ENCODE results near the gene KLK8.

KLK8 gene

DNA sequence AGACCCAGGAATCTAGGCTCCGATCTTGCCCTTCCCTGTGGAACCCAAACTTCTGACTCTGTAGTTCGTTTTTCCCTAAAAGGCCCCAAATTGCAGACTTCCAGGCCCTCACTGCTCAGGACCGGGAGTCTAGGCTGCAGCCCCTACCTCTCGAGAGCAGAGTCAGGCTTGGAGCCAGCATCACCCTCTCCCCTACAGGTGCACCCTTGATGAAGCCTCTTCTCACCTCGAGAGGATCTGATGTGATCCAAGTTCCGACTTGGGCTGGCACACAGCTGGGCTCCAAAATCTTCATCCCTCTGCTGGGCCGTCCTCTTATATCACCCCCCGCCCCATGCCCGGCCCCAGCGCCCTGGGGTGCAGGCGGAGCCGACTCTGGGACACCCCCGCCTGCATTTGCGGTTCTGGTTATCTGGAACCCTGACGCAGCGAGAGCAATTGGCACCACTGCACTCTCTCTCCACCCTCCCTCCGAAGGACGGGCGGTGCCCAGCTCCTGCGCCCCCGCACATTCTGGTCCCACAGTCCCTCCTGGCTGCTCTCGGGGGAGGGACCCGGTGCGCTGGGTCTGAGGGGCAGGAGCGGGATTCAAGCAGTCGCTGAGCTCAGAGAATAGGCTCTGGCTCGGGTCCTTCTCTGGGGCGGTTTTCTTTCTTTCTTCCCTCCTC, 17.6 kb downstream of the KLK8 start, which contains the start of gene KLK7:
KLK7 (minus strand) TSS at position 293 of the 668 bp plus-strand sequence. CDS start 1,518 bp downstream, outside the sequence.
- Histone ChIP-seq H3K9me3 (no peaks in the 10 kb centered on the region), H3K27me3 (peaks cover 17% of the 10 kb centered on the region), H3K36me3 (no peaks in the 10 kb centered on the region), H3K4me3 (ENCODE audit: low read depth, low read length) (no peak within 1 kb of the TSS), H3K4me1 (no peaks in the 10 kb centered on the region)
- no peak for DNase-seq
- TF ChIP-seq, protein P1, sequence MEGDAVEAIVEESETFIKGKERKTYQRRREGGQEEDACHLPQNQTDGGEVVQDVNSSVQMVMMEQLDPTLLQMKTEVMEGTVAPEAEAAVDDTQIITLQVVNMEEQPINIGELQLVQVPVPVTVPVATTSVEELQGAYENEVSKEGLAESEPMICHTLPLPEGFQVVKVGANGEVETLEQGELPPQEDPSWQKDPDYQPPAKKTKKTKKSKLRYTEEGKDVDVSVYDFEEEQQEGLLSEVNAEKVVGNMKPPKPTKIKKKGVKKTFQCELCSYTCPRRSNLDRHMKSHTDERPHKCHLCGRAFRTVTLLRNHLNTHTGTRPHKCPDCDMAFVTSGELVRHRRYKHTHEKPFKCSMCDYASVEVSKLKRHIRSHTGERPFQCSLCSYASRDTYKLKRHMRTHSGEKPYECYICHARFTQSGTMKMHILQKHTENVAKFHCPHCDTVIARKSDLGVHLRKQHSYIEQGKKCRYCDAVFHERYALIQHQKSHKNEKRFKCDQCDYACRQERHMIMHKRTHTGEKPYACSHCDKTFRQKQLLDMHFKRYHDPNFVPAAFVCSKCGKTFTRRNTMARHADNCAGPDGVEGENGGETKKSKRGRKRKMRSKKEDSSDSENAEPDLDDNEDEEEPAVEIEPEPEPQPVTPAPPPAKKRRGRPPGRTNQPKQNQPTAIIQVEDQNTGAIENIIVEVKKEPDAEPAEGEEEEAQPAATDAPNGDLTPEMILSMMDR (IDR thresholded peaks at IDR 0.05; ENCODE audit: low read depth, low read length) = no peak

GRCh38 chr19:50982186-50982585, 19.2 kb downstream of the KLK8 start:
- TF ChIP-seq, protein P1 (IDR thresholded peaks at IDR 0.05; ENCODE audit: low read depth, low read length) = no peak
- H3K27me3 ChIP-seq = peaks cover 13% of the 10 kb centered on the region
- H3K4me3 ChIP-seq (ENCODE audit: low read depth, low read length) = no peak overlapping the region
- H3K36me3 ChIP-seq = no peaks in the 10 kb centered on the region
- DNase-seq = no peak
- no peaks in the 10 kb centered on the region for H3K4me1 ChIP-seq
- no peaks in the 10 kb centered on the region for H3K9me3 ChIP-seq

DNA sequence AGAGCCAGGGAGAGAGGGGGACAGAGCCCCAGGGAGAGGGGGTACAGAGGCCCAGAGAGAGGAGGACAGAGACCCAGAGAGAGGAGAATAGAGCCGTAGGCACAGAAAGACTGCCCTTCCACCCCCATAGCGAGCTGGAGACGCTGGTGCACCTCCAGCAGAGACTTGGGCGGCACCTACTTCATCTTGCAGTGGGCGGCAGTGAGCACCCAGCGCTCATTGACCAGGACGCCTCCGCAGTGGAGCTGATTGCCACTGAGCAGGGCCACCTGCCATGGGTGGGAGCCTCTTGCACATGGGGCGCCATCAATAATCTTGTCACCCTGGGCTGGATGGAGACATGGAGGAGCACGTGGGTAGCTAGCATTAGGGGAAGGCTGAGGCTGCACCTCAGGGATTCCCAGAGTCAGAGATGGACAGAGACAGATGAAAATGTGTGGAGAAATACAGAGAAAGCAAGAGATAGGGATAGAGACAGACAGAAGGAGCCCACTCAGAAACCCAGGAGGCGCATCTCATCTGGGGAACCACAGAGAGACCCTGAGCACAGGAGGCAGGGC, 19.7 kb downstream of the KLK8 start:
- H3K36me3 ChIP-seq = no peaks in the 10 kb centered on the region
- no peaks in the 10 kb centered on the region for H3K9me3 ChIP-seq
- DNase-seq = no peak
- TF ChIP-seq, protein P1 (IDR thresholded peaks at IDR 0.05; ENCODE audit: low read depth, low read length) = no peak
- H3K4me1 ChIP-seq = no peaks in the 10 kb centered on the region
- no peak overlapping the region for H3K4me3 ChIP-seq (ENCODE audit: low read depth, low read length)
- H3K27me3 ChIP-seq = peaks cover 13% of the 10 kb centered on the region

DNA sequence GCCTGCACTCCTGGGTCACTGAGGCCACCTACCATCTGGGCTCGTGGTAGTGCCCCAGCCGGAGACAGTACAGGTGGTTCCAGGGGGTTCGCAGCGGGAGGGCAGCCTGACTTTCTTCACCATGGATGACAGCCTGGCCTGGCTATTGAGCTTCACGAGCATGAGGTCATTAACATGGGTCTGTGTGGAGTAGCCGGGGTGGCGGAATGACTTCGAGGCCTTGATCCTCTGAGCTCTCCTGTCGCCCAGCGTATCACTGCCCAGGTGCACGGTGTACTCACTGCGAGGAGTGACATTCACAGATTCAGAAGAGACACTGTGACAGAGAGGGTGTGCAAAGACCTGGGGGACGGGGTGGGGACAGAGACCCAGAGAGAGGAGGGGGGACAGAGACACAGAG, 21.2 kb downstream of the KLK8 start:
- DNase-seq = no peak
- TF ChIP-seq, protein P1 (IDR thresholded peaks at IDR 0.05; ENCODE audit: low read depth, low read length) = no peak
- Histone ChIP-seq H3K36me3 (no peaks in the 10 kb centered on the region), H3K4me3 (ENCODE audit: low read depth, low read length) (no peak overlapping the region), H3K4me1 (no peaks in the 10 kb centered on the region), H3K9me3 (no peaks in the 10 kb centered on the region), H3K27me3 (peaks cover 8% of the 10 kb centered on the region)

DNA sequence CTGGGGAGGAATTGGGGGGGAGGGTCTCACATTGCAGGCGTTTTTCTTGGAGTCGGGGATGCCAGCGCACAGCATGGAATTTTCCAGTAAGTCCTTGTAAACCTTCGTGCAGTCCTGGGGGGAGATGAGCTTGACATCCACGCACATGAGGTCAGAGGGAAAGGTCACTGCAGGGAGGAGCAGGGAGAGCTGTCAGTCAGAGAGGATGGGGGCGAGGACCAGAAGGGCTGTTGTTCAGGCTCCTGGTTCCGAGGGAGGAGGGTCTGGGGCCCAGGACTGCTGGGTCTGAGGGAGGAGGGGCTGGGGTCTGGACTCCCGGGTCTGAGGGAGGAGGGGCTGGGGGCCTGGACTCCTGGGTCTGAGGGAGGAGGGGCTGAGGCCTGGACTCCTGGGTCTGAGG, 21.6 kb downstream of the KLK8 start:
- H3K36me3 ChIP-seq = no peaks in the 10 kb centered on the region
- H3K27me3 ChIP-seq = peaks cover 8% of the 10 kb centered on the region
- H3K4me3 ChIP-seq (ENCODE audit: low read depth, low read length) = no peak overlapping the region
- no peaks in the 10 kb centered on the region for H3K9me3 ChIP-seq
- DNase-seq = no peak
- H3K4me1 ChIP-seq = no peaks in the 10 kb centered on the region
- TF ChIP-seq, protein P1 (IDR thresholded peaks at IDR 0.05; ENCODE audit: low read depth, low read length) = no peak

DNA sequence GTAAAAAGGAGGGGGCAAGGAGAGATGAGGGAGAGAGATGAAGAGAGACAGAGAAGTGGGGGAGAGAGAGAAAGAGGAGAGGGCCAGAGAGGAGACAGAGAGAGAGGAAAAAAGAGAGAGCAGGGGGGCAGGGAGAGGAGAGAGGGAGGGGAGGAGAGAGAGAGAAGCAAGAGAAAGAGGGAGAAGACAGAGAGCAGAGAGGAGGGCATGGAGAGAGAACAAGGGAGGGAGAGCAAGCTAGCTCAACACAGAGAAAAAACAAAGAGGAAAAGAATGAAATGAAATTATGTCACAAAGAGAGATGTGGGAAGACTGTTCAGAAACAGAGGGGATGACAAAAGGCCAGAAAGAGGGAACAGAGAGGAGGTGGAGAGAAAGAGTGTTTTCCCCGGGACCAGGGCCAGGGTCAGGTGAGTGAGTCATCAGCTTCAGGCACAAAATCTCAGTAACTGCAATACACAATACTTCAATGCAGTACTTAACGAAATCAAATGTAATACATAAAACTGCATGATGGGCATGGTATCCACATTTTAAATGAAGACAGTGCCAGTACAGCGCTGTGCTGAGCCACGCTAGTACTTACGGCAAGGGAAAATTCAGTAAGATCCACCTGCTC, 22.5 kb downstream of the KLK8 start:
- no peaks in the 10 kb centered on the region for H3K36me3 ChIP-seq
- no peaks in the 10 kb centered on the region for H3K9me3 ChIP-seq
- H3K4me3 ChIP-seq (ENCODE audit: low read depth, low read length) = no peak overlapping the region
- no peaks in the 10 kb centered on the region for H3K4me1 ChIP-seq
- TF ChIP-seq, protein P1 (IDR thresholded peaks at IDR 0.05; ENCODE audit: low read depth, low read length) = no peak
- DNase-seq = no peak
- H3K27me3 ChIP-seq = peaks cover under 1% of the 10 kb centered on the region

Data from BE2C (cell line).